Ovary (tissue), 9 donors: ENCODE data around the gene SIX2. TPM values are rescaled to one million over a fixed set of nuclear protein-coding genes. Genes with fewer than 3 reads are reported as not detected.

Experiments
- DNase-seq, 5 donors: peaks; one replicate each; pipeline ENCODE4 v3.0.0-alpha.2; 2019 to 2020
- H3K27ac ChIP-seq, 2 donors: fragments of 200-600 bp; one replicate each; pipeline versions ENCODE4 v1.5.1 to v1.8.0; 2019 to 2022
- H3K27me3 ChIP-seq: fragments of 200-600 bp; one replicate; pipeline ENCODE4 v1.8.0; 2022
- H3K36me3 ChIP-seq: fragments of 200-600 bp; sonication (generic); one replicate; pipeline ENCODE4 v1.5.1; 2019
- H3K4me1 ChIP-seq: one replicate; pipeline ENCODE4 v1.8.1; 2013; ENCODE audit warnings: mild to moderate bottlenecking, moderate library complexity; ENCODE audit not compliant: insufficient read depth
- H3K4me3 ChIP-seq: fragments of 200-600 bp; sonication (generic); one replicate; pipeline ENCODE4 v1.5.1; 2017
- H3K9me3 ChIP-seq, 2 donors: fragments of 200-600 bp in 1 of 2; sonication (generic) in 1 of 2; one replicate each; pipeline versions ENCODE4 v1.5.1 to v1.8.1; 2013 to 2019; ENCODE audit warnings: mild to moderate bottlenecking in 1 of 2, moderate library complexity in 1 of 2
- EP300 ChIP-seq: sonication (generic); formaldehyde crosslinking; IDR thresholded peaks from one replicate; pipeline ENCODE4 v1.6.1; 2017; ENCODE audit warnings: antibody characterized with exemption
- POLR2A ChIP-seq: fragments of 450-650 bp; IDR thresholded peaks from one replicate; pipeline ENCODE4 v1.6.1; 2017; ENCODE audit warnings: antibody characterized with exemption, mild to moderate bottlenecking, moderate library complexity
- WGBS, 3 donors: extraction: QIAGEN DNeasy Blood & Tissue Kit in 1 of 3; methylation state at CpG; one replicate each; pipeline versions ENCODE4 v1.1.5 to v1.1.7; 2013 to 2017; 5-methylcytosine and 5-hydroxymethylcytosine counted together
- intact Hi-C, 4 donors: fragments of 100-400 bp; cut with DNase I; formaldehyde crosslinking; loops; one replicate each; pipeline versions ENCODE4 v1.11.0 to v1.15.1; 2022 to 2023
- polyA plus RNA-seq, 2 donors: library from polyadenylated mRNA; stranded (reverse); fragments of 200-250 nt in 1 of 2; fragments of 350-450 nt in 1 of 2; fragmentation: Illumina TruSeq in 1 of 2; extraction: RNeasy Lipid Tissue Mini Kit (QIAGEN cat#74804) in 1 of 2; gene quantifications; one replicate each; pipeline ENCODE4 v1.2.3, GENCODE V29; 2013 to 2014
- total RNA-seq, 7 donors: library from RNA; depleted of rRNA in 2 of 7; stranded (reverse); fragments of >200 nt in 2 of 7; fragmentation: NEBNext Ultra II Directional in 3 of 7; extraction: Animal tissue kit (Norgen Biotek cat#: 25700) in 3 of 7; gene quantifications; one replicate each; pipeline versions ENCODE4 v1.1.0 to v1.2.4, GENCODE V29; 2016 to 2023
- TF ChIP-seq, protein P1 (sequence below), 3 donors: fragments of 450-650 bp in 2 of 3; fragments of 200-600 bp in 1 of 3; IDR thresholded peaks; one replicate each; pipeline versions ENCODE4 v1.5.1 to v1.8.0; 2016 to 2022; ENCODE audit warnings: antibody characterized with exemption in 3 of 3, mild to moderate bottlenecking in 1 of 3
- donor health status: DM: no; HTN: no; CAD: no; lungs with moderate emphysema.
- donor health status: DM: no; HTN: no; CAD: no.
- donor health status: Bipolar disorder and iron deficiency.
- donor health status: DM: yes; HTN: yes; CAD: no.
- donor health status: DM: no; HTN: no; CAD: no.
- donor health status: DM: yes; HTN: yes; CAD: no.

The SIX2 gene
- total and polyA plus RNA-seq, 9 donors: 0.06 to 0.46 (median 0.16) TPM; not detected in 3

DNA sequence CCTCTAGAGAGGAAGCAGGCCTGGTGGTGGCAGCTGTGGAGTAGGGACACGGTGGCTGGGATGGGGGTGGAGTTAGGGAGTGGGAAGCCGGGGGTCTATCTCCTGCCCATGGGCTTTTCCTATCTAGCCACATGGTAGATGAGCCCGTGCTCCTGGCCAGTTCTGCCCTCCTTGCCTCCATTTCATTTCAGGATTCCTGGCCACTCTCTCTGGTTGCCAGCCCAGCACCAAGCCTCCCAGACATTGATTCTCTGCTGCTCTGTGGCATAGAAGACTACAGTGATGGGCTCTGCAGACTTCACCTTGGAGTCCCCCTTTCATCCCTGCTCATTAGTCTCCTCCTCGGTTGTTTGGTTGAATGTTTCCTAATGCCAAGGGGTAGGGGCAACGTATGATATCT lies 48.4 kb downstream of the SIX2 start:
- intact Hi-C loops: no loop called here
- H3K9me3 ChIP-seq: no peaks in the 10 kb centered on the region
- H3K27ac ChIP-seq: no peak overlapping the region
- TF ChIP-seq, protein P1, sequence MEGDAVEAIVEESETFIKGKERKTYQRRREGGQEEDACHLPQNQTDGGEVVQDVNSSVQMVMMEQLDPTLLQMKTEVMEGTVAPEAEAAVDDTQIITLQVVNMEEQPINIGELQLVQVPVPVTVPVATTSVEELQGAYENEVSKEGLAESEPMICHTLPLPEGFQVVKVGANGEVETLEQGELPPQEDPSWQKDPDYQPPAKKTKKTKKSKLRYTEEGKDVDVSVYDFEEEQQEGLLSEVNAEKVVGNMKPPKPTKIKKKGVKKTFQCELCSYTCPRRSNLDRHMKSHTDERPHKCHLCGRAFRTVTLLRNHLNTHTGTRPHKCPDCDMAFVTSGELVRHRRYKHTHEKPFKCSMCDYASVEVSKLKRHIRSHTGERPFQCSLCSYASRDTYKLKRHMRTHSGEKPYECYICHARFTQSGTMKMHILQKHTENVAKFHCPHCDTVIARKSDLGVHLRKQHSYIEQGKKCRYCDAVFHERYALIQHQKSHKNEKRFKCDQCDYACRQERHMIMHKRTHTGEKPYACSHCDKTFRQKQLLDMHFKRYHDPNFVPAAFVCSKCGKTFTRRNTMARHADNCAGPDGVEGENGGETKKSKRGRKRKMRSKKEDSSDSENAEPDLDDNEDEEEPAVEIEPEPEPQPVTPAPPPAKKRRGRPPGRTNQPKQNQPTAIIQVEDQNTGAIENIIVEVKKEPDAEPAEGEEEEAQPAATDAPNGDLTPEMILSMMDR (IDR thresholded peaks at IDR 0.05): no peak
- TF ChIP-seq POLR2A (no peak), EP300 (no peak)
- no peak for DNase-seq
- 64 to 81% (median 69%) methylated on average over 5 of the region's 5 CpGs for WGBS, 3 donors
- H3K4me3 ChIP-seq: no peak overlapping the region
- H3K27me3 ChIP-seq: no peaks in the 10 kb centered on the region
- H3K4me1 ChIP-seq: no peaks in the 10 kb centered on the region
- no peaks in the 10 kb centered on the region for H3K36me3 ChIP-seq

DNA sequence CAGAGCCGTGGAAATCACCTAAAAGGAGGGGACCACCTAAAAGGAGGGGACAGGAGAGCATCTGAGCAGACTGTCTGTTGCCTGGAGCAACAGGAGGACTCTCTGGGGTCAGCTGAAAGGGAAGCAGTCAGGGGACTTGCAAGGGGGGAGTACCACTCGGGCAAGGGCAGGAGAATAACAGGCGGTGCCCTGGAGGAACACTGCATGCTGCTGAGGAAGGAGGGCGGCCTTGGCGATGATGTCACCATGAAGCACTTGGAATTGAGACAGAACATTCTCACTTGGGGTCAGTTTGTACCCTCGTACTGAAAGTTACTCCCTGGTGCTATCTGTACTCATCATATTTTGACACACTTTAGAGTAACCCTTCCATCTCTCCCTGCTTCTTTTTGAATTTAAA lies 49.4 kb downstream of the SIX2 start:
- no peak for DNase-seq
- no peaks in the 10 kb centered on the region for H3K9me3 ChIP-seq
- H3K4me1 ChIP-seq: peaks cover 3% of the 10 kb centered on the region
- intact Hi-C loops: loop anchor here in 3 of 4 donors (10.0 kb wide), 3 partner anchors 475 to 915 kb away; no protein-coding TSS in a partner anchor
- TF ChIP-seq, protein P1 (IDR thresholded peaks at IDR 0.05): no peak
- no peak for TF ChIP-seq POLR2A
- no peak for TF ChIP-seq EP300
- no peaks in the 10 kb centered on the region for H3K27me3 ChIP-seq
- H3K4me3 ChIP-seq: no peak overlapping the region
- H3K36me3 ChIP-seq: no peaks in the 10 kb centered on the region
- no peak overlapping the region for H3K27ac ChIP-seq
- WGBS, 3 donors: 51 to 59% (median 55%) methylated on average over 6 of the region's 6 CpGs

DNA sequence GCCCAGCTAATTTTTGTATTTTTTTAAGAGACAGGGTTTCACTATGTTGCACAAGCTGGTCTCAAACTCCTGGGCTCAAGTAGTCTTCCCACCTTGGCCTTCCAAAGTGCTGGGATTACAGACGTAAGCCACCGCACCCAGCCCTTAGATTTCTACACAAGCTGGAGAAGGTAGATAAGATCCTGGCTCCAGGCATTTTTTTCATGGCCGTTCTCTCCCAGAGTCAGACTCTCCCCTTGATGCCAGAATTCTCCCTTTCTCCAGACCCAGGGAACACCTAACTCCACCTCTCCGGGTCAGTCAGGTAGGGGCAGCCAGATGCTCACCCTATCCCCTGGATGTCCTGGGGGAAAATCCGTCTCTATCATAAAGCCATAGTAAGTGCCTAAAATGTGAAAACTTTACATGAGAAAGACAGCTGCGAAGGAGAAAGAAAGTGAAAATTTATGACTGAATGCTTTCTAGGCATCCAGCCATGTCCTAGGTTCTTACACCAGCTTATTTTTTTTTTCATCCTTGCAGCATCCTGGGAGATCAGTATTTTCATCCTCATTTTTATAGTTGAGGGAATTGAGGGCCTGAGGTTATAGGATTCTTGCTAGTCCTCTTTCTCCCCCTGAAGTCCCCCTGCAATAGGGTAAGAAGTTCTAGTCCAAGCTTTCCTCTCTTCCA lies 51.5 kb downstream of the SIX2 start:
- 50 to 67% (median 51%) methylated on average over 6 of the region's 6 CpGs for WGBS, 3 donors
- intact Hi-C loops: loop anchor here in 3 of 4 donors (10.0 kb wide), 3 partner anchors 473 to 913 kb away; no protein-coding TSS in a partner anchor
- H3K27me3 ChIP-seq: no peaks in the 10 kb centered on the region
- DNase-seq: no peak
- no peaks in the 10 kb centered on the region for H3K36me3 ChIP-seq
- TF ChIP-seq EP300: no peak
- TF ChIP-seq POLR2A: no peak
- TF ChIP-seq, protein P1 (IDR thresholded peaks at IDR 0.05): no peak
- H3K4me3 ChIP-seq: no peak overlapping the region
- H3K9me3 ChIP-seq: no peaks in the 10 kb centered on the region
- H3K27ac ChIP-seq: no peak overlapping the region
- peaks cover 3% of the 10 kb centered on the region for H3K4me1 ChIP-seq

DNA sequence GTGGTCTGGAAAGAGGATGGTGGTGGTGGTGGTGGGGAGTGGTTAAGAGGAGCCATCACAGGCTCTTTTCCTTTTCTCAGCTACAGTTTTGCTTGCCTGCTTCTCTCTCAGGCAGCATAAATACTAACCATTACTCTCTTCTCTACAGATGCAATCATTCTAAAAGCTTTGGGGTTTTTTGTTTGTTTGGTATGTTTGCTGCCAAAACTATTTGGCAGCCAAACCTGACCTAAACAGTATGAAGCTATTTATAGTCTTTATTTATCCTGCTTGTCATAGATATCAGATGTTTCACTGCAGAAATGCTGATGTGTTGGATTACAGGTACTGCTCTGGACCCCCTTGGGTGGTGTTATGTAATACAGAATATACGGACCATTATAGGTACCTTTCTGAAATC lies 52.4 kb downstream of the SIX2 start:
- Histone ChIP-seq H3K27ac (no peak overlapping the region), H3K4me3 (no peak overlapping the region), H3K27me3 (no peaks in the 10 kb centered on the region), H3K36me3 (no peaks in the 10 kb centered on the region), H3K4me1 (peaks cover 8% of the 10 kb centered on the region), H3K9me3 (no peaks in the 10 kb centered on the region)
- intact Hi-C loops: loop anchor here in 3 of 4 donors (10.0 kb wide), 3 partner anchors 472 to 912 kb away; no protein-coding TSS in a partner anchor
- TF ChIP-seq EP300: no peak
- no peak for TF ChIP-seq POLR2A
- TF ChIP-seq, protein P1 (IDR thresholded peaks at IDR 0.05): no peak
- no peak for DNase-seq
- 10 to 16% (median 15%) methylated on average over 1 of the region's 1 CpG for WGBS, 3 donors
